Smooth muscle cell (in vitro differentiated cells): ENCODE results near the gene WDR27. TPM values are rescaled to one million over a fixed set of nuclear protein-coding genes. Genes with fewer than 3 reads are reported as not detected.

Experiments used
- DNase-seq: peaks from one replicate; lab custom pipeline; 2025; ENCODE audit not compliant: unreplicated experiment; lab: John Stamatoyannopoulos, UW
- H2AFZ ChIP-seq: fragments of 200-600 bp; sonication (generic); 2 replicates; pipeline ENCODE4 v1.6.0; 2016; ENCODE audit warnings: antibody characterized with exemption, low read depth, mild to moderate bottlenecking
- H3F3A ChIP-seq: fragments of 200-600 bp; sonication (generic); 2 replicates; pipeline ENCODE4 v1.6.0; 2017; ENCODE audit warnings: antibody characterized with exemption, low read depth
- H3K27ac ChIP-seq: fragments of 200-600 bp; sonication (generic); 2 replicates; pipeline ENCODE4 v1.5.1; 2016; ENCODE audit warnings: low read depth, mild to moderate bottlenecking
- H3K27me3 ChIP-seq: fragments of 200-600 bp; sonication (generic); 2 replicates; pipeline ENCODE4 v1.6.1; 2016; ENCODE audit warnings: low read depth, mild to moderate bottlenecking
- H3K36me3 ChIP-seq: fragments of 200-600 bp; sonication (generic); 2 replicates; pipeline ENCODE4 v1.5.1; 2016; ENCODE audit warnings: low read depth
- H3K4me1 ChIP-seq: fragments of 200-600 bp; sonication (generic); 2 replicates; pipeline ENCODE4 v1.5.1; 2016; ENCODE audit warnings: low read depth
- H3K4me2 ChIP-seq: fragments of 200-600 bp; sonication (generic); 2 replicates; pipeline ENCODE4 v1.6.0; 2016; ENCODE audit warnings: mild to moderate bottlenecking
- H3K4me3 ChIP-seq: fragments of 200-600 bp; sonication (generic); 2 replicates; pipeline ENCODE4 v1.5.1; 2016; ENCODE audit warnings: mild to moderate bottlenecking
- H3K79me2 ChIP-seq: fragments of 200-600 bp; sonication (generic); 2 replicates; pipeline ENCODE4 v1.6.0; 2016; ENCODE audit warnings: low read depth, mild to moderate bottlenecking
- H3K9ac ChIP-seq: fragments of 200-600 bp; sonication (generic); 2 replicates; pipeline ENCODE4 v1.6.0; 2016; ENCODE audit warnings: low read depth
- H3K9me3 ChIP-seq: fragments of 200-600 bp; sonication (generic); replicated peaks from 2 replicates; pipeline ENCODE4 v1.5.1; 2016; ENCODE audit warnings: low read depth
- H4K20me1 ChIP-seq: fragments of 200-600 bp; sonication (generic); 2 replicates; pipeline ENCODE4 v1.6.0; 2016; ENCODE audit warnings: low read depth
- WGBS: methylation state at CpG from one replicate; pipeline ENCODE4 v1.1.7; 2016; ENCODE audit warnings: low lambda C conversion rate; 5-methylcytosine and 5-hydroxymethylcytosine counted together
- polyA plus RNA-seq: library from polyadenylated mRNA; unstranded; fragments of >200 nt; fragmentation: Nextera tagmentation; extraction: Ambion mirVana; gene quantifications from 2 replicates; pipeline ENCODE4 v1.2.1, GENCODE V29; 2016
- total RNA-seq: library from RNA; depleted of rRNA; stranded (reverse); fragments of >200 nt; gene quantifications from 2 replicates; pipeline ENCODE4 v1.2.3, GENCODE V29; 2014
- TF ChIP-seq, protein P1 (sequence below): fragments of 200-600 bp; sonication (generic); IDR thresholded peaks from 2 replicates; pipeline ENCODE4 v1.5.1; 2017; ENCODE audit warnings: borderline replicate concordance, mild to moderate bottlenecking, antibody characterized with exemption; ENCODE audit not compliant: insufficient read depth, poor library complexity, severe bottlenecking

Gene WDR27
- total and polyA plus RNA-seq, 2 experiments from 2014 or later, result 26.0 to 47.0 TPM

DNA sequence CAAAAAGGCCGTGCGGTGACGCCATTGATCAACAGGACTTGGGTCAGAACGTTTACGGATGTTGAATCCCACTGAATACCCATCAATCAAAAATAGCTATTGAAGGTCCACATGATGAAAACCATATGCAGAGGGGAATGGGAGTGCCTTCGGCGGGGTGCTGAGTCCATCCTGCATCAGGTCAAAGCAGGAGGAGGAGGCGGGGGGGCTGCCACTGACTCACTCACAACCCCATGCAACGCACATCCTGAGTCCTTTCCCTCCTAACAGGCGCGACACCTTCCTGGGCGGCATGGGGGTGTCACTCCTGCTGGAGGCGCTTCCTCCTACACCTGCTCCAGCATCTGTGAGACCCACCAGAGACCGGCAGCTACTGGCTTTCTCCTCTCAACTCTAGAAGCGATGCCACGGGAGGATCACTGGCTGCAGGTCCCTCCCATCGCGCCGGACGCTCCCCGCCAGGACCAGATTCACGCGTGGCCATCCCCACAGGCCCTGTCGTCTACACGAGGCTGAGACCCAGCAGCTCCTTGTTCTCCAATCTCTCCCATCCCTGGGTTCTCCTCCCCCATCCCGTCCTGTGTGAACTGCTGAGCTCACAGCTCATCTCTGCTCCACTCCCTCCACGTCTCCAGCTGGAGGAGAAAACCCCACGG, 277.6 kb downstream of the WDR27 start:
- H3K4me1 ChIP-seq, result peaks cover 14% of the 10 kb centered on the region
- no peak overlapping the region for H3K4me3 ChIP-seq
- H3K9me3 ChIP-seq, result no peaks in the 10 kb centered on the region
- DNase-seq, result no peak
- H3K36me3 ChIP-seq, result no peaks in the 10 kb centered on the region
- no peak overlapping the region for H2AFZ ChIP-seq
- no peaks in the 10 kb centered on the region for H3K27me3 ChIP-seq
- H3K4me2 ChIP-seq, result no peak overlapping the region
- H3F3A ChIP-seq, result peaks cover 3% of the 10 kb centered on the region
- no peak overlapping the region for H3K9ac ChIP-seq
- no peaks in the 10 kb centered on the region for H4K20me1 ChIP-seq
- no peaks in the 10 kb centered on the region for H3K79me2 ChIP-seq
- H3K27ac ChIP-seq, result no peak overlapping the region
- 93% methylated on average over 28 of the region's 28 CpGs for WGBS
- TF ChIP-seq, protein P1, sequence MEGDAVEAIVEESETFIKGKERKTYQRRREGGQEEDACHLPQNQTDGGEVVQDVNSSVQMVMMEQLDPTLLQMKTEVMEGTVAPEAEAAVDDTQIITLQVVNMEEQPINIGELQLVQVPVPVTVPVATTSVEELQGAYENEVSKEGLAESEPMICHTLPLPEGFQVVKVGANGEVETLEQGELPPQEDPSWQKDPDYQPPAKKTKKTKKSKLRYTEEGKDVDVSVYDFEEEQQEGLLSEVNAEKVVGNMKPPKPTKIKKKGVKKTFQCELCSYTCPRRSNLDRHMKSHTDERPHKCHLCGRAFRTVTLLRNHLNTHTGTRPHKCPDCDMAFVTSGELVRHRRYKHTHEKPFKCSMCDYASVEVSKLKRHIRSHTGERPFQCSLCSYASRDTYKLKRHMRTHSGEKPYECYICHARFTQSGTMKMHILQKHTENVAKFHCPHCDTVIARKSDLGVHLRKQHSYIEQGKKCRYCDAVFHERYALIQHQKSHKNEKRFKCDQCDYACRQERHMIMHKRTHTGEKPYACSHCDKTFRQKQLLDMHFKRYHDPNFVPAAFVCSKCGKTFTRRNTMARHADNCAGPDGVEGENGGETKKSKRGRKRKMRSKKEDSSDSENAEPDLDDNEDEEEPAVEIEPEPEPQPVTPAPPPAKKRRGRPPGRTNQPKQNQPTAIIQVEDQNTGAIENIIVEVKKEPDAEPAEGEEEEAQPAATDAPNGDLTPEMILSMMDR, result no peak

DNA sequence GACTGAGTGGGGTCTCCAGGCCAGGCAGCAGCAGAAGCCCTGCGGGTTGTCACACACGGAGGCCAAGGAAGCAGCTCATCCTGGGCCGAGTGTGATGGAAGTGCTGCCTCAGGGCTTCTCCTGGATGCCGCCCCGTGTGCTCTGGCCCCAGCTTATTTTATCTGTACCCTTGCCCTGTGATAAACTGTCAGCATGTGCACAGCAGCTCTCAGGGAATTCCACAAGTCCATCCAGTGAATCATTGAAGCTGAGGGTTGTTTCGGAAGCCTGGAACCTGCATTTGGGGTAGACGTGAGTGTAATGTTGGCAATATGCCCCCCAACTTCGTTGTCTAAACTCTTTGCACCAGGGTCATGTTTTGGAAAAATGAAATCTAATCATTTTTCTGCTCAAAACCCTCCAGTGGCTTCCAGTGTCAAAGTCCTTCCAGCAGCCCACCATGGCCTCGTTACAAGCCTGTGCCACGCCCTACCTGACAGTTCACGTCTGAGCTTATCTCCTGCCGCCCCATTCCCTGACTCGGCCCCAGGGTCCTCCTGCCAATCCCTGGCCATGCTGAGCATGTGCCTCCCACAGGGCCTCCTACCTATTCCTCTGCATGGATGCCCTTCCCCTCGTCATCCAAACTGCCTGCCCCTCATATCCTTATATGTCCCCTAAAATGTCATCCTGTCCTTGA, 280.1 kb downstream of the WDR27 start:
- no peaks in the 10 kb centered on the region for H3K9me3 ChIP-seq
- H3K4me3 ChIP-seq, result no peak overlapping the region
- no peaks in the 10 kb centered on the region for H3K27me3 ChIP-seq
- H3K4me2 ChIP-seq, result no peak overlapping the region
- WGBS, result 86% methylated on average over 14 of the region's 14 CpGs
- no peak overlapping the region for H3K9ac ChIP-seq
- H4K20me1 ChIP-seq, result no peaks in the 10 kb centered on the region
- DNase-seq, result no peak
- H3F3A ChIP-seq, result no peaks in the 10 kb centered on the region
- H3K27ac ChIP-seq, result no peak overlapping the region
- H3K36me3 ChIP-seq, result no peaks in the 10 kb centered on the region
- H3K79me2 ChIP-seq, result no peaks in the 10 kb centered on the region
- no peaks in the 10 kb centered on the region for H3K4me1 ChIP-seq
- TF ChIP-seq, protein P1, result no peak
- H2AFZ ChIP-seq, result no peak overlapping the region

DNA sequence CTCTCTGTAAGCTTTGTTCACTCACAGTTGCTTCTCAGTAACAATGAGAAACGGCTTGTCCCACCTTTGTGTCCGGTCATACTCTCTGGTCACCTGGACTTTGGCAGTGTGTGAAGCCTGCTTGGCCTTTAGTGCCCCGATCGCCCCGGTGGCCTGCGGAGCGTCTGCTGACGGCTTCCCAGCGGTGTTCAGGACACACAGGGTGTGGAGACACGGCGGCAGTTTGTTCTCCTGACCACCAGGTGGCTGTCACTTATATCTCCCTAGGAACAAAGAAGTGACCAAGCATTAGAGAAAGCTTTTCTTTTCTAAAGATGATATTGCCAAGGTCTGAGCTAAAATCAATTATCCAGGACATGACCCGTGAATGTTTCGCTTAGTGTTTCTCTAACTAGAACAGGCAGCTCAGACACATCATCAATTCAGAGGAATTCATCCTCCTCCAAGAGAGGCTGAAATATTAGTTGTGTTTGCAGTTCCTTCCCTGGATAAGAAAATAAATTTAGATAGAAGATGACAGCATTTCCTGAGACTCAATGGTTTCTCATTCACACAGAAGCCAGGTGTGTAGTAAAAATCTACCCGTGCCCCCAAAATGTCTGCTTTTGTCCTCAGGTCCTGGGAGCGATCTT, 280.8 kb downstream of the WDR27 start:
- no peaks in the 10 kb centered on the region for H3F3A ChIP-seq
- TF ChIP-seq, protein P1, result peak; percentile 49
- DNase-seq, result no peak
- no peaks in the 10 kb centered on the region for H3K9me3 ChIP-seq
- H3K4me2 ChIP-seq, result no peak overlapping the region
- H3K27ac ChIP-seq, result no peak overlapping the region
- no peaks in the 10 kb centered on the region for H3K4me1 ChIP-seq
- H3K27me3 ChIP-seq, result no peaks in the 10 kb centered on the region
- H2AFZ ChIP-seq, result no peak overlapping the region
- no peak overlapping the region for H3K9ac ChIP-seq
- no peak overlapping the region for H3K4me3 ChIP-seq
- no peaks in the 10 kb centered on the region for H3K36me3 ChIP-seq
- H4K20me1 ChIP-seq, result no peaks in the 10 kb centered on the region
- no peaks in the 10 kb centered on the region for H3K79me2 ChIP-seq
- WGBS, result 57% methylated on average over 15 of the region's 15 CpGs
